MCF 10A (cell line): ENCODE measurements around the gene ZPBP2. TPM values are rescaled to one million over a fixed set of nuclear protein-coding genes. Genes with fewer than 3 reads are reported as not detected.

ENCODE experiments used
- BruUV-seq: library from RNA; stranded (reverse); fragments of 400-500 nt; replicated peaks from 2 replicates; lab custom pipeline; 2021; lab: Mats Ljungman, UMichigan
- CTCF ChIA-PET: fragments of 300-600 bp; sonication (Branson Sonifier 250); formaldehyde crosslinking; extraction: SDS; loops from one replicate; lab custom pipeline; 2021; ENCODE audit warnings: antibody characterized with exemption, inconsistent platforms; lab: Yijun Ruan, JAX
- POLR2A ChIA-PET: fragments of 300-600, 350-650 bp; sonication (Branson Sonifier 250); formaldehyde crosslinking; extraction: SDS; loops from one replicate; lab custom pipeline; 2020; ENCODE audit warnings: antibody characterized with exemption, inconsistent platforms; lab: Yijun Ruan, JAX
- DNase-seq: peaks from one replicate; pipeline ENCODE4 v3.0.0-alpha.2; 2018; ENCODE audit not compliant: unreplicated experiment
- H3K27ac Mint-ChIP-seq: one replicate; pipeline ENCODE4 v1.8.0; 2022; ENCODE audit warnings: mild to moderate bottlenecking, low read depth, mixed read lengths; ENCODE audit not compliant: unreplicated experiment
- H3K27me3 Mint-ChIP-seq: one replicate; pipeline ENCODE4 v1.8.0; 2022; ENCODE audit warnings: mixed read lengths; ENCODE audit not compliant: insufficient read depth, unreplicated experiment
- H3K36me3 Mint-ChIP-seq: one replicate; pipeline ENCODE4 v1.8.0; 2022; ENCODE audit warnings: mild to moderate bottlenecking, moderate library complexity, mixed read lengths; ENCODE audit not compliant: insufficient read depth, unreplicated experiment
- H3K4me1 Mint-ChIP-seq: one replicate; pipeline ENCODE4 v1.8.0; 2022; ENCODE audit warnings: mixed read lengths; ENCODE audit not compliant: insufficient read depth, unreplicated experiment
- H3K4me3 Mint-ChIP-seq: one replicate; pipeline ENCODE4 v1.8.0; 2022; ENCODE audit warnings: mild to moderate bottlenecking, moderate library complexity, mixed read lengths; ENCODE audit not compliant: unreplicated experiment
- H3K9me3 Mint-ChIP-seq: one replicate; pipeline ENCODE4 v1.8.0; 2022; ENCODE audit warnings: mixed read lengths; ENCODE audit not compliant: unreplicated experiment
- CTCF ChIP-seq: fragments of 200-600 bp; IDR thresholded peaks from one replicate; pipeline ENCODE4 v1.8.0; 2022; ENCODE audit warnings: antibody characterized with exemption, mild to moderate bottlenecking; ENCODE audit not compliant: unreplicated experiment
- intact Hi-C: fragments of 100-400 bp; cut with micrococcal nuclease; formaldehyde crosslinking; loops from 2 replicates; pipeline ENCODE4 v1.14.1; 2022
- total RNA-seq: library from RNA; stranded (reverse); gene quantifications from 2 replicates; pipeline ENCODE4 v1.2.3, GENCODE V29; 2022

The ZPBP2 gene
- total RNA-seq, 1 experiment from 2014 or later = not detected

- Mint-ChIP-seq H3K36me3 (no peaks in the 10 kb centered on the region), H3K9me3 (no peaks in the 10 kb centered on the region), H3K4me3 (no peak overlapping the region), H3K27me3 (peaks cover 28% of the 10 kb centered on the region), H3K27ac (no peak overlapping the region), H3K4me1 (no peaks in the 10 kb centered on the region)
- DNase-seq = no peak
- intact Hi-C loops = no loop called here
- BruUV-seq = no TSS peak
- ChIA-PET POLR2A (interaction anchor here (0.7 to 1.9 kb wide), 2 partner anchors 11 to 853 kb away, joined by 3 to 7 read pairs; partner anchors contain the start of gene ORMDL3), CTCF (no interaction called here)
- TF ChIP-seq CTCF = no peak
These were observed 47.6 kb downstream of the ZPBP2 start for GRCh38 chr17:39915559-39915958.

GRCh38 chr17:39916918-39917317 lies 48.9 kb downstream of the ZPBP2 start:
- TF ChIP-seq CTCF = no peak
- H3K27ac Mint-ChIP-seq = no peak overlapping the region
- CTCF ChIA-PET = no interaction called here
- H3K9me3 Mint-ChIP-seq = no peaks in the 10 kb centered on the region
- peaks cover 19% of the 10 kb centered on the region for H3K27me3 Mint-ChIP-seq
- no peaks in the 10 kb centered on the region for H3K4me1 Mint-ChIP-seq
- intact Hi-C loops = no loop called here
- H3K4me3 Mint-ChIP-seq = no peak overlapping the region
- no peaks in the 10 kb centered on the region for H3K36me3 Mint-ChIP-seq
- no TSS peak for BruUV-seq
- POLR2A ChIA-PET = interaction anchor here (1.9 kb wide), 1 partner anchor 10 kb away, joined by 7 read pairs; the partner anchor contains the start of gene ORMDL3
- DNase-seq = no peak

- POLR2A ChIA-PET = interaction anchor here (1.0 kb wide), 1 partner anchor 149 kb away, joined by 3 read pairs; no protein-coding TSS in a partner anchor
- no TSS peak for BruUV-seq
- H3K27me3 Mint-ChIP-seq = no peaks in the 10 kb centered on the region
- H3K27ac Mint-ChIP-seq = no peak overlapping the region
- intact Hi-C loops = no loop called here
- H3K9me3 Mint-ChIP-seq = no peaks in the 10 kb centered on the region
- peaks cover 7% of the 10 kb centered on the region for H3K36me3 Mint-ChIP-seq
- TF ChIP-seq CTCF = no peak
- H3K4me3 Mint-ChIP-seq = no peak overlapping the region
- CTCF ChIA-PET = no interaction called here
- no peak for DNase-seq
- H3K4me1 Mint-ChIP-seq = no peaks in the 10 kb centered on the region
These were observed 51.2 kb downstream of the ZPBP2 start for GRCh38 chr17:39919087-39919683.

GRCh38 chr17:39920218-39921210 lies 52.5 kb downstream of the ZPBP2 start:
- no peak for TF ChIP-seq CTCF
- Mint-ChIP-seq H3K36me3 (peaks cover 7% of the 10 kb centered on the region), H3K27ac (no peak overlapping the region), H3K4me3 (no peak overlapping the region), H3K4me1 (no peaks in the 10 kb centered on the region), H3K9me3 (no peaks in the 10 kb centered on the region), H3K27me3 (no peaks in the 10 kb centered on the region)
- BruUV-seq = no TSS peak
- DNase-seq = no peak
- CTCF ChIA-PET = interaction anchor here (0.5 kb wide), 1 partner anchor 27 kb away, joined by 3 read pairs; no protein-coding TSS in a partner anchor
- intact Hi-C loops = no loop called here
- POLR2A ChIA-PET = no interaction called here
